Upper lobe of left lung (tissue), 6 donors: ENCODE data around the gene CXCL17. TPM values are rescaled to one million over a fixed set of nuclear protein-coding genes. Genes with fewer than 3 reads are reported as not detected.
A peak's percentile ranks its signal among the peaks of the same experiment; 100 is the strongest.

Experiments
- ATAC-seq, 2 donors: fragments of 200-7000 bp; cut with Tn5 transposase; one replicate each; pipeline ENCODE4 v1.9.1; 2022; ENCODE audit warnings: mild to moderate bottlenecking in 2 of 2, moderate library complexity in 2 of 2; ENCODE audit not compliant: low FRiP score in 2 of 2
- DNase-seq, 2 donors: peaks; one replicate each; pipeline ENCODE4 v3.0.0-alpha.2; 2019 to 2020
- H3K27ac ChIP-seq, 4 donors: fragments of 200-600 bp; sonication (generic); one replicate each; pipeline ENCODE4 v1.5.1; 2016 to 2019
- H3K27me3 ChIP-seq, 4 donors: fragments of 200-600 bp; sonication (generic); one replicate each; pipeline ENCODE4 v1.5.1; 2017 to 2019
- H3K36me3 ChIP-seq, 4 donors: fragments of 200-600 bp; sonication (generic); one replicate each; pipeline ENCODE4 v1.5.1; 2016 to 2019
- H3K4me1 ChIP-seq, 4 donors: fragments of 200-600 bp; sonication (generic); one replicate each; pipeline ENCODE4 v1.5.1; 2018 to 2019
- H3K4me3 ChIP-seq, 4 donors: fragments of 200-600 bp; sonication (generic); one replicate each; pipeline ENCODE4 v1.5.1; 2017 to 2019; ENCODE audit warnings: mild to moderate bottlenecking in 2 of 4, moderate library complexity in 1 of 4
- H3K9me3 ChIP-seq, 4 donors: fragments of 200-600 bp; sonication (generic); one replicate each; pipeline ENCODE4 v1.5.1; 2018 to 2019
- EP300 ChIP-seq, 4 donors: sonication (generic); formaldehyde crosslinking; IDR thresholded peaks; one replicate each; pipeline ENCODE4 v1.5.1; 2017; ENCODE audit warnings: antibody characterized with exemption in 4 of 4, control low read depth in 2 of 4
- POLR2A ChIP-seq, 4 donors: fragments of 450-650 bp; IDR thresholded peaks; one replicate each; pipeline ENCODE4 v1.5.1; 2016 to 2017; ENCODE audit warnings: antibody characterized with exemption in 4 of 4, mild to moderate bottlenecking in 2 of 4
- POLR2AphosphoS5 ChIP-seq, 2 donors: sonication (generic); formaldehyde crosslinking; IDR thresholded peaks; one replicate each; pipeline ENCODE4 v1.5.1; 2017; ENCODE audit warnings: antibody characterized with exemption in 2 of 2
- WGBS, 2 donors: methylation state at CpG; one replicate each; pipeline ENCODE4 v1.1.5; 2017 to 2018; 5-methylcytosine and 5-hydroxymethylcytosine counted together
- total RNA-seq, 6 donors: library from RNA; depleted of rRNA in 4 of 6; stranded (reverse); fragments of >200 nt in 4 of 6; gene quantifications; one replicate each; pipeline versions ENCODE4 v1.1.0 to v1.2.1, GENCODE V29; 2016 to 2021
- TF ChIP-seq, protein P1 (sequence below), 6 experiments: fragments of 450-650 bp in 4 of 6; fragments of 200-600 bp in 2 of 6; sonication (generic) in 2 of 6; IDR thresholded peaks; one replicate each; pipeline ENCODE4 v1.5.1; 2016 to 2019; ENCODE audit warnings: antibody characterized with exemption in 6 of 6
- donor health status: DM: no; HTN: no; CAD: no; lungs with moderate emphysema.
- donor health status: DM: no; HTN: yes; CAD: no; lungs with severe emphysema.

CXCL17 gene
- total RNA-seq, 6 donors from 2014 or later: 31.4 to 155 (median 92.3) TPM

DNA sequence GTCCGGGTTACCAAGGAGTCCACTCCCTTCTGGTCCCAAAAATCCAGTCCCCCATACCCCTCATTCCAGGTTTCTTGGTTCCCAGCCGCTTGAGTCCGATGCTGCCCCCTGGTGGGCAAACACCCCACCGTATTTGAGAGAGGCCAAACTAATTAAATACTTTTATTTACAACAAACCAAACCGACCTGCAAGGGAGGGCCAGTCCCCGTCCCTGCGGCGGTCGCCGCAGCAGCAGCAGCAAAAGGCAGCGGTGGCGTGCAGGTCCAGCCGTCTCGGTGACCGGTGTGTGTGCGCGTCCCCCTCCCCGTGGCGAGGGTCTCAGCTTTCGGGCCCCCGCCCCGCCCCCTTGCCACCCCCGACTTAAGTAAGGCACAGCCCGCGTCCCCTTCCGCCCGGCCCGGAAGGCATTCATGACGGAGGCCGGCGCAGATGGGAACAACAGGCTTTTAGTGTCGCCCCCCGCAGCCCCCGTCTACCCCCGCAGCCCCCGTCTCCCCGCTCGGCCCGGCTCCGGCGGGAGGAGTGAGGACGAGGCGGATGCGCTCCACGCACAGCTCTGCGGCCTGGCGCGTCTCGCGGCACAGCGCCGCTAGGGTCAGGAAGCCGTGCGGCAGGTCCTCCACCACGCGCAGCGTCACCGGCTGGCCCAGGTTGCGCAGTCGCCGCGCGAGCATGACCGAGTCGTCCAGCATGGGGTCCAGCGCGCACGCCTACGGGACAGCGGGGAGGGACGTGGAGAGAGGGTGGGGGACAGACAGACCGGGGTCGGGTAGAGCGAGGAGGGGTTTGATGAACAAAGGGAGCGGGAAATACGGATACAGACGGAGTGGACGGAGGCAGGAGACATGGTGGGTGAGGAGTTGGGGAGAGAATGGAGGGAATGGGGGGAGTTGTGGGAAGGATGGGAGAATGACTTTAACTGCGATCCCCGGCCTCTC, 41.1 kb downstream of the CXCL17 start:
- Histone ChIP-seq H3K36me3 (no peaks in the 10 kb centered on the region), H3K27me3 (no peaks in the 10 kb centered on the region), H3K27ac (peak overlapping the region; percentile 55 to 77 (median 64)), H3K9me3 (no peaks in the 10 kb centered on the region), H3K4me1 (peaks cover 17 to 25% (median 22%) of the 10 kb centered on the region in 4 donors), H3K4me3 (peak overlapping the region; percentile 50 to 70 (median 60))
- 1% methylated on average over 27 to 46 of the region's 80 CpGs for WGBS, 2 donors
- peak; percentile 73 to 79 for ATAC-seq
- DNase-seq: peak; percentile 75 to 95
- no peak for TF ChIP-seq POLR2AphosphoS5 (IDR thresholded peaks at IDR 0.05)
- peak in 1 of 4 donors; percentile 47 for TF ChIP-seq POLR2A (IDR thresholded peaks at IDR 0.05)
- no peak for TF ChIP-seq EP300 (IDR thresholded peaks at IDR 0.05)
- TF ChIP-seq, protein P1, sequence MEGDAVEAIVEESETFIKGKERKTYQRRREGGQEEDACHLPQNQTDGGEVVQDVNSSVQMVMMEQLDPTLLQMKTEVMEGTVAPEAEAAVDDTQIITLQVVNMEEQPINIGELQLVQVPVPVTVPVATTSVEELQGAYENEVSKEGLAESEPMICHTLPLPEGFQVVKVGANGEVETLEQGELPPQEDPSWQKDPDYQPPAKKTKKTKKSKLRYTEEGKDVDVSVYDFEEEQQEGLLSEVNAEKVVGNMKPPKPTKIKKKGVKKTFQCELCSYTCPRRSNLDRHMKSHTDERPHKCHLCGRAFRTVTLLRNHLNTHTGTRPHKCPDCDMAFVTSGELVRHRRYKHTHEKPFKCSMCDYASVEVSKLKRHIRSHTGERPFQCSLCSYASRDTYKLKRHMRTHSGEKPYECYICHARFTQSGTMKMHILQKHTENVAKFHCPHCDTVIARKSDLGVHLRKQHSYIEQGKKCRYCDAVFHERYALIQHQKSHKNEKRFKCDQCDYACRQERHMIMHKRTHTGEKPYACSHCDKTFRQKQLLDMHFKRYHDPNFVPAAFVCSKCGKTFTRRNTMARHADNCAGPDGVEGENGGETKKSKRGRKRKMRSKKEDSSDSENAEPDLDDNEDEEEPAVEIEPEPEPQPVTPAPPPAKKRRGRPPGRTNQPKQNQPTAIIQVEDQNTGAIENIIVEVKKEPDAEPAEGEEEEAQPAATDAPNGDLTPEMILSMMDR (IDR thresholded peaks at IDR 0.05): peak; percentile 59 to 73 (median 69)

DNA sequence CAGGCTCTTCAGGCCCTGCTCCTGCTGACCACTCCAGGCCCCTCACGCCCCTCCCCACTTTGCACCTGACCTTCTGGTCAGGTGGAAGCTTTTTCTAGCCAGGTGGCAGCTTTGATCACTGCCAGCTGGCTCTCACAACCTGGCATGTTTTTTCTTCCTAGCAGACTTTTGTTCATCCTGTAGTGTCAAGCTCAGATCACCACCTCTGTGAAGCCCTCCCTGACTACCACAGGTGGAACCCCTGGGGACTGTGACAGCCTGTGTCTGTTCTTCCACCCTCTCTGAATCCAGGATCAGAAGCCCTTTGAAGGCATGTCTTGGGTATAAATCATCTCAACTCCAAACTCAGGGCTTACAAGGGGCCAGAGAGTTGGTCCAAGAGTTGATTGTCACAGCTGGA, 42.3 kb downstream of the CXCL17 start:
- ATAC-seq: no peak
- DNase-seq: no peak
- Histone ChIP-seq H3K4me3 (no peak overlapping the region), H3K9me3 (no peaks in the 10 kb centered on the region), H3K27ac (no peak overlapping the region), H3K36me3 (no peaks in the 10 kb centered on the region), H3K4me1 (peaks cover 23 to 31% (median 27%) of the 10 kb centered on the region in 4 donors), H3K27me3 (no peaks in the 10 kb centered on the region)
- TF ChIP-seq POLR2A (IDR thresholded peaks at IDR 0.05): no peak
- TF ChIP-seq, protein P1 (IDR thresholded peaks at IDR 0.05): no peak
- no peak for TF ChIP-seq EP300 (IDR thresholded peaks at IDR 0.05)
- no peak for TF ChIP-seq POLR2AphosphoS5 (IDR thresholded peaks at IDR 0.05)
- WGBS, 2 donors: 100% methylated on average over 1 of the region's 1 CpG

DNA sequence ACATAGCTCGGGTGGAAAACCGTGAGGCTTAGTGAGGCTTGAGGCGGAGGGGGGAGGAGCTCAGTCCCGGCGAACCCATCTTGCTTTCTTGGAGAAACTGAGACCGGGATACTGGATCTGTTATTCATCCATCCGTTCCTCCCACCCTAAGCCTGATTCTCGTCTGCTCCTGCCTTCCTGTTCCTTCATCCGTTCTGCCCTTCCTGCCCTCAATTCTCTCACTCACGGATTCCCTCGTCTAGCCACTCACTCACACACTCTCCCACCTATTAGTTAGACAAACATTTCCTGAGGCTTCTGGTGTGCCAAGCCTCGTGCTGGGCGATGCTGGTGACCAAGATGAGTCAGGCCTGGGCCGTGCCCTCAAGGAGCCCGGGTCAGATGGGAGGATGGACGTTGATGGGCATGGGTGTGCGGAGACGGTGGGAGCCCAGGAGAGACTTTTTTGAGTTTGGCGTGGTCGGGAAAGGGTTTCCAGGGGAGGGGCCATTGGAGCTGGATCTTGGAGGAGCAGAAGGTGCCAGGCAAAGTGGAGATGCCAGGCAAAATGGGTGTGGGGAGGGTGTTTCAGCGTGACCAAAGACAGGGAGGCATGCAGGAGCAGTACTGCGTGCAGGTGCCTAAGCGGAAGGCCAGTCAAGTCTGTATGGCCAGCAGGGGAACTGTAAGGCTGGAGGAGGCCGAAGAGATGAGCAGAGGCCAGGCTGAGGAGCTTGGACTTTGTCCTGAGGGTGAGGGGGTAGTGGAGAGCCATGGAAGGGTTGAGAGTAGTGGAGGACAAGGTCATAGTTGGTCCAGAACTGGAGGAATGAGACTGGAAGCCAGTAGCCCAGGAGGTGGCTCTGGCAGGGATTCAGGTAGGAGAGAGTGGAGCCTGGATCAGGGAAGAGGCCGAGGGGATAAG, 45.2 kb downstream of the CXCL17 start:
- Histone ChIP-seq H3K9me3 (no peaks in the 10 kb centered on the region), H3K4me1 (peaks cover 23 to 31% (median 27%) of the 10 kb centered on the region in 4 donors), H3K27me3 (no peaks in the 10 kb centered on the region), H3K4me3 (peak overlapping the region; percentile 12 to 63 (median 56)), H3K36me3 (no peaks in the 10 kb centered on the region), H3K27ac (peak overlapping the region; percentile 63 to 87 (median 78))
- ATAC-seq (no peak), DNase-seq (no peak)
- WGBS, 2 donors: 25 to 28% methylated on average over 25 of the region's 25 CpGs
- TF ChIP-seq POLR2AphosphoS5 (IDR thresholded peaks at IDR 0.05): no peak
- no peak for TF ChIP-seq EP300 (IDR thresholded peaks at IDR 0.05)
- no peak for TF ChIP-seq POLR2A (IDR thresholded peaks at IDR 0.05)
- TF ChIP-seq, protein P1 (IDR thresholded peaks at IDR 0.05): no peak

DNA sequence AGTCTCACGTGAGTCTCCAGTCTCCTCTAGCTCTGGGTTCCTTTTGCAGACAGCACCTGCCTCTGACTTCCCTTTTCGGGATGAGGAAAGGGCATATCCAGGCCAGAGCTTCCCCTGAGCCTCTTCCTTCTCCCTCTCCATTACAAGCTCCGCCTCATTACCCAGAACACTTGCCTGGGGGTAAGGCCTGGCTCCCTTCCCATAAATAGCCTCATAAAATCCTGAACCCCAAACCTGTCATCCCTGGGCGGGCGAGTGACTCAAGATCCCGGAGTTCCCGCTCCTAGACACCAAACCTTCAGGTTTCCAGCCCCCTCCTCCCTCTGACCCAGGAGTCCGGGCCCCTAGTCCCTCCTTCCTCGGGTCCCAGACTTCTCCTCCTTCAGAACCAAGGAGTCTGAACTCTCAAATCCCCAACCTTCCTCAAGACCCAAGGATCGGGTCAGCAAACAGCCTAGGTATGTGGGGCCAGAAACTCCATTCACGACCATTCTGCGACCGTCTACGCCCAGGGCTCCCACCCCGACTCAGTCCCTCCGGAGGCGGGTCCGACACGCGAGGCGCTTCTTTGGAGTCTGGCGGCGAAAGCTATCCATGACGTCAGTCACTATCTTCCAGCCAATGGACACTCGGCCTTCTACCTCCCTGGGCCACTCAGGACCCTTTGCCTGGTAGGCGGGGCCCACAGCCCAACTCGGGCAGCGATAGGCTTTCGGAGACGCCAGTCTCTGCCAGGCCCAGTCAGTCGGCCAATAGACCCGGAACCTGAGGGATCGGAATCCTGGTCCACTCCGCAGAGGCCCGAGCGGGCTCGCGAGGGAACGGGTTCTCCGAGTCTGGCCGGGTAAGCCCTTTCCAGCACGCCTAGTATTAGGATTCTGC, 46.1 kb downstream of the CXCL17 start:
- Histone ChIP-seq H3K4me3 (peak overlapping the region; percentile 16 to 63 (median 56)), H3K9me3 (no peaks in the 10 kb centered on the region), H3K4me1 (peaks cover 16 to 24% (median 23%) of the 10 kb centered on the region in 4 donors), H3K27me3 (no peaks in the 10 kb centered on the region), H3K27ac (peak overlapping the region; percentile 63 to 87 (median 78)), H3K36me3 (no peaks in the 10 kb centered on the region)
- 7 to 27% methylated on average over 10 to 32 of the region's 42 CpGs for WGBS, 2 donors
- ATAC-seq (peak; percentile 98), DNase-seq (peak; percentile 99)
- TF ChIP-seq, protein P1 (IDR thresholded peaks at IDR 0.05): no peak
- TF ChIP-seq POLR2AphosphoS5 (IDR thresholded peaks at IDR 0.05) (peak in 1 of 2 donors; percentile 82), POLR2A (IDR thresholded peaks at IDR 0.05) (peak in 2 of 4 donors; percentile 71 to 84), EP300 (IDR thresholded peaks at IDR 0.05) (no peak)
